Stimulated activated memory B cell treated with anti-CD40 and anti-IgM and Interleukin-4, amounts not matched to agents 10 μg/mL and 1 μg/mL and 100 μg/mL, for 72 hours (primary cell): Measurements from ENCODE around the gene MICALL2.
A peak's percentile ranks its signal among the peaks of the same experiment; 100 is the strongest.

Source experiments
- ATAC-seq: fragments of 150-1000 bp; cut with Tn5 transposase; 2 replicates; pipeline ENCODE4 v1.10.0; 2021
- H3K27ac Mint-ChIP-seq: one replicate; pipeline ENCODE4 v1.8.0; 2022; ENCODE audit warnings: mild to moderate bottlenecking, mixed read lengths
- H3K27me3 Mint-ChIP-seq: one replicate; pipeline ENCODE4 v1.8.0; 2022; ENCODE audit warnings: mixed read lengths
- H3K36me3 Mint-ChIP-seq: one replicate; pipeline ENCODE4 v1.8.0; 2022; ENCODE audit warnings: mixed read lengths
- H3K4me1 Mint-ChIP-seq: one replicate; pipeline ENCODE4 v1.8.0; 2022; ENCODE audit warnings: mixed read lengths
- H3K4me3 Mint-ChIP-seq: one replicate; pipeline ENCODE4 v1.8.0; 2022; ENCODE audit warnings: mild to moderate bottlenecking, moderate library complexity, mixed read lengths
- H3K9me3 Mint-ChIP-seq: one replicate; pipeline ENCODE4 v1.8.0; 2022; ENCODE audit warnings: mixed read lengths

The MICALL2 gene

GRCh38 chr7:1413936-1414639, 45.2 kb downstream of the MICALL2 start:
- H3K4me3 Mint-ChIP-seq = no peak overlapping the region
- ATAC-seq = no peak
- H3K27ac Mint-ChIP-seq = no peak overlapping the region
- peaks cover 30% of the 10 kb centered on the region for H3K4me1 Mint-ChIP-seq
- H3K36me3 Mint-ChIP-seq = no peaks in the 10 kb centered on the region
- H3K27me3 Mint-ChIP-seq = peaks cover 71% of the 10 kb centered on the region
- peaks cover 19% of the 10 kb centered on the region for H3K9me3 Mint-ChIP-seq

GRCh38 chr7:1412322-1413261, 46.7 kb downstream of the MICALL2 start:
- H3K36me3 Mint-ChIP-seq = no peaks in the 10 kb centered on the region
- H3K27ac Mint-ChIP-seq = no peak overlapping the region
- H3K9me3 Mint-ChIP-seq = peaks cover 15% of the 10 kb centered on the region
- peaks cover 68% of the 10 kb centered on the region for H3K27me3 Mint-ChIP-seq
- H3K4me1 Mint-ChIP-seq = peaks cover 19% of the 10 kb centered on the region
- ATAC-seq = peak; percentile 70
- peak overlapping the region; percentile 18 for H3K4me3 Mint-ChIP-seq

- peaks cover 11% of the 10 kb centered on the region for H3K4me1 Mint-ChIP-seq
- H3K27ac Mint-ChIP-seq = no peak overlapping the region
- H3K27me3 Mint-ChIP-seq = peaks cover 78% of the 10 kb centered on the region
- no peak overlapping the region for H3K4me3 Mint-ChIP-seq
- peaks cover 15% of the 10 kb centered on the region for H3K9me3 Mint-ChIP-seq
- no peak for ATAC-seq
- H3K36me3 Mint-ChIP-seq = no peaks in the 10 kb centered on the region
Observed at GRCh38 chr7:1411414-1411813, 47.9 kb downstream of the MICALL2 start.

- Mint-ChIP-seq H3K27me3 (peaks cover 78% of the 10 kb centered on the region), H3K4me3 (no peak overlapping the region), H3K4me1 (peaks cover 11% of the 10 kb centered on the region), H3K36me3 (no peaks in the 10 kb centered on the region), H3K27ac (no peak overlapping the region), H3K9me3 (peaks cover 12% of the 10 kb centered on the region)
- ATAC-seq = no peak
Observed at GRCh38 chr7:1410992-1411391, 48.3 kb downstream of the MICALL2 start.

GRCh38 chr7:1409555-1409954, 49.7 kb downstream of the MICALL2 start:
- Mint-ChIP-seq H3K4me1 (peaks cover 11% of the 10 kb centered on the region), H3K4me3 (no peak overlapping the region), H3K9me3 (peaks cover under 1% of the 10 kb centered on the region), H3K27me3 (peaks cover 76% of the 10 kb centered on the region), H3K27ac (no peak overlapping the region), H3K36me3 (no peaks in the 10 kb centered on the region)
- no peak for ATAC-seq

GRCh38 chr7:1408466-1408865, 50.8 kb downstream of the MICALL2 start:
- peaks cover 82% of the 10 kb centered on the region for H3K27me3 Mint-ChIP-seq
- no peak overlapping the region for H3K4me3 Mint-ChIP-seq
- peaks cover 3% of the 10 kb centered on the region for H3K9me3 Mint-ChIP-seq
- H3K36me3 Mint-ChIP-seq = no peaks in the 10 kb centered on the region
- peaks cover 20% of the 10 kb centered on the region for H3K4me1 Mint-ChIP-seq
- no peak for ATAC-seq
- H3K27ac Mint-ChIP-seq = no peak overlapping the region

- no peaks in the 10 kb centered on the region for H3K36me3 Mint-ChIP-seq
- H3K4me1 Mint-ChIP-seq = peaks cover 17% of the 10 kb centered on the region
- H3K27ac Mint-ChIP-seq = no peak overlapping the region
Observed at GRCh38 chr7:1407892-1408291, 51.4 kb downstream of the MICALL2 start.

GRCh38 chr7:1404898-1405548, 54.2 kb downstream of the MICALL2 start:
- Mint-ChIP-seq H3K27ac (no peak overlapping the region), H3K4me3 (no peak overlapping the region), H3K4me1 (peaks cover 9% of the 10 kb centered on the region), H3K27me3 (peaks cover 86% of the 10 kb centered on the region), H3K9me3 (peaks cover 7% of the 10 kb centered on the region), H3K36me3 (no peaks in the 10 kb centered on the region)
- peak; percentile 40 for ATAC-seq

More at GRCh38 chr7:1407892-1408291, 51.4 kb downstream of the MICALL2 start:
- Mint-ChIP-seq H3K4me3 (no peak overlapping the region), H3K27me3 (peaks cover 82% of the 10 kb centered on the region), H3K9me3 (peaks cover 3% of the 10 kb centered on the region)
- no peak for ATAC-seq

GRCh38 chr7:1404460-1404809, 54.8 kb downstream of the MICALL2 start:
- no peak overlapping the region for H3K27ac Mint-ChIP-seq
- H3K4me1 Mint-ChIP-seq = peaks cover 9% of the 10 kb centered on the region
- peaks cover 7% of the 10 kb centered on the region for H3K9me3 Mint-ChIP-seq
- no peak for ATAC-seq
- no peak overlapping the region for H3K4me3 Mint-ChIP-seq
- H3K36me3 Mint-ChIP-seq = no peaks in the 10 kb centered on the region
- peaks cover 84% of the 10 kb centered on the region for H3K27me3 Mint-ChIP-seq

GRCh38 chr7:1403638-1404459, 55.4 kb downstream of the MICALL2 start:
- Mint-ChIP-seq H3K4me1 (peaks cover 9% of the 10 kb centered on the region), H3K4me3 (no peak overlapping the region), H3K27me3 (peaks cover 83% of the 10 kb centered on the region), H3K27ac (no peak overlapping the region), H3K36me3 (no peaks in the 10 kb centered on the region), H3K9me3 (peaks cover 7% of the 10 kb centered on the region)
- ATAC-seq = no peak

- Mint-ChIP-seq H3K36me3 (no peaks in the 10 kb centered on the region), H3K27me3 (peaks cover 84% of the 10 kb centered on the region), H3K4me3 (no peak overlapping the region), H3K9me3 (peaks cover 7% of the 10 kb centered on the region), H3K4me1 (peaks cover 9% of the 10 kb centered on the region), H3K27ac (no peak overlapping the region)
- no peak for ATAC-seq
Observed at GRCh38 chr7:1402791-1403637, 56.3 kb downstream of the MICALL2 start.

GRCh38 chr7:1402110-1402790, 57.0 kb downstream of the MICALL2 start:
- Mint-ChIP-seq H3K4me1 (peaks cover 9% of the 10 kb centered on the region), H3K27ac (no peak overlapping the region), H3K27me3 (peaks cover 88% of the 10 kb centered on the region), H3K9me3 (peaks cover 11% of the 10 kb centered on the region), H3K4me3 (no peak overlapping the region), H3K36me3 (no peaks in the 10 kb centered on the region)
- no peak for ATAC-seq

GRCh38 chr7:1401011-1401410, 58.3 kb downstream of the MICALL2 start:
- no peak overlapping the region for H3K4me3 Mint-ChIP-seq
- H3K27me3 Mint-ChIP-seq = peaks cover 75% of the 10 kb centered on the region
- H3K27ac Mint-ChIP-seq = no peak overlapping the region
- H3K36me3 Mint-ChIP-seq = no peaks in the 10 kb centered on the region
- peaks cover 11% of the 10 kb centered on the region for H3K9me3 Mint-ChIP-seq
- no peak for ATAC-seq
- peaks cover 9% of the 10 kb centered on the region for H3K4me1 Mint-ChIP-seq
